Measurements from ENCODE around the gene RPTOR.

Gene RPTOR

DNA sequence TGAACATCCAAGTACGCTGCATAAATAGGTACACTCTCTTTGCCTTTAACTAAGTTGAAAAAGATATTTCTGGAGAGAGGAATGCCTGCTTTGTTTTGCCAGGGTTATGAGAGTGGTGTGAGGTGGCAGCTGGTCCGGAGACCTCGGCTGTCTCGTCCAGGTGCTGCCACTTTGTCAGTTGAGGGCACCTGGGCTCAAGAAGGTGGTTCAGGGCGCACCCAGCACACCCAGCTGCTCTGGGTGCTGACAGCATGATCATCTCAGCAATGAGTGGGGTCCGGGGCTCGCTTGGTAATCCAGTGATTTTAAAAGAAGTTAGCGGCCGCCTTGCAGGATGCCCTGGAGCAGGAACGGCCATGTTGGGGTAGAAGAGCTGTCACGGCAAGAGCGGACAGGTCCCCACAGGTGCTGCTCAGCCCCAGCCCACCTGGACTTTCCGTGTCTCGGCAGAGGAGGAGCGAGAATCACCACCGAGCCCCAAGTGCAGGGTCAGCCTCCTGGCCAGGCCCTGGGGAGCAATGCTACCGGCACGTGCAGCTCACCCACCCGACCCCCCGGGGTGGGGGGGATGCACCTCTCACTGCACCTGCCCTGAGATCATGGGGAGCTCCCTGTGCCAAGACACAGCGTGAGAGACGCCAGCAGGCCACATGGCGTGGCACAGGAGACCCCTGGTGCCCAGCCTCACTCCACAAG, 379.6 kb downstream of the RPTOR start:
- whole genome bisulfite sequencing, 2 donors (ENCODE audit: extremely low coverage in 2 of 2, insufficient read length in 2 of 2, insufficient replicate concordance in 1 of 2), result no CpG with 5 or more reads among the region's 23 CpGs
- Histone ChIP-seq H3K79me1 (ENCODE audit: low read depth, low read length) (peaks cover 3% of the 10 kb centered on the region), H2BK12ac (ENCODE audit: low read length) (no peak overlapping the region), H3K9ac (ENCODE audit: low read depth, low read length, poor library complexity) (peak overlapping the region; percentile 36), H2BK120ac (ENCODE audit: low read depth, low read length) (no peak overlapping the region), H3K27me3 (ENCODE audit: control insufficient read depth in 3 of 3, insufficient read depth in 3 of 3, low read depth in 1 of 3, low read length in 3 of 3) (no peaks in the 10 kb centered on the region), H2BK5ac (ENCODE audit: low read length) (peak overlapping the region; percentile 56), H3K9me3 (replicated peaks in 1 of 2; ENCODE audit: control insufficient read depth in 2 of 2, insufficient read depth in 1 of 2, low read depth in 1 of 2, low read length in 2 of 2) (peaks cover 0 to 3% of the 10 kb centered on the region in 2 donors), H2BK15ac (ENCODE audit: low read length) (no peak overlapping the region), H2AK5ac (ENCODE audit: low read depth, low read length) (peak overlapping the region; percentile 29), H3K4ac (ENCODE audit: low read length) (no peak overlapping the region), H3K4me3 (ENCODE audit: low read length in 2 of 2) (no peak overlapping the region), H3K4me2 (ENCODE audit: insufficient read depth, low read length, poor library complexity, severe bottlenecking) (no peak overlapping the region), H3K18ac (ENCODE audit: low read length) (peak overlapping the region; percentile 13), H2AFZ (ENCODE audit: low read length) (no peak overlapping the region), H3K4me1 (ENCODE audit: control insufficient read depth in 2 of 2, insufficient read depth in 1 of 2, low read depth in 1 of 2, low read length in 2 of 2) (peaks cover 6 to 13% of the 10 kb centered on the region in 2 donors), H3K27ac (replicated peaks; ENCODE audit: low read length) (no peak overlapping the region), H4K8ac (ENCODE audit: low read depth, low read length) (no peak overlapping the region), H3K36me3 (replicated peaks in 1 of 2; ENCODE audit: control insufficient read depth in 2 of 2, insufficient read depth in 2 of 2, low read length in 2 of 2) (peaks cover 8 to 63% of the 10 kb centered on the region in 2 donors), H4K91ac (ENCODE audit: low read depth, low read length, poor library complexity) (no peak overlapping the region), H3K14ac (ENCODE audit: low read length) (no peak overlapping the region), H3K23ac (ENCODE audit: low read depth, low read length, poor library complexity) (no peak overlapping the region)
- DNase-seq (ENCODE audit: low spot score), result no peak

- H3K9ac ChIP-seq (ENCODE audit: low read depth, low read length, poor library complexity), result no peak overlapping the region
- H3K79me1 ChIP-seq (ENCODE audit: low read depth, low read length), result peaks cover 3% of the 10 kb centered on the region
- no peak overlapping the region for H2AFZ ChIP-seq (ENCODE audit: low read length)
- peaks cover 6 to 11% of the 10 kb centered on the region in 2 donors for H3K4me1 ChIP-seq (ENCODE audit: control insufficient read depth in 2 of 2, insufficient read depth in 1 of 2, low read depth in 1 of 2, low read length in 2 of 2)
- no peak overlapping the region for H4K91ac ChIP-seq (ENCODE audit: low read depth, low read length, poor library complexity)
- H2BK12ac ChIP-seq (ENCODE audit: low read length), result no peak overlapping the region
- peaks cover 0 to under 1% (median 0%) of the 10 kb centered on the region in 3 experiments for H3K27me3 ChIP-seq (ENCODE audit: control insufficient read depth in 3 of 3, insufficient read depth in 3 of 3, low read depth in 1 of 3, low read length in 3 of 3)
- peak overlapping the region; percentile 56 for H2BK5ac ChIP-seq (ENCODE audit: low read length)
- peak overlapping the region; percentile 29 for H2AK5ac ChIP-seq (ENCODE audit: low read depth, low read length)
- peaks cover 8 to 67% of the 10 kb centered on the region in 2 donors for H3K36me3 ChIP-seq (replicated peaks in 1 of 2; ENCODE audit: control insufficient read depth in 2 of 2, insufficient read depth in 2 of 2, low read length in 2 of 2)
- no peak overlapping the region for H3K27ac ChIP-seq (replicated peaks; ENCODE audit: low read length)
- H3K18ac ChIP-seq (ENCODE audit: low read length), result no peak overlapping the region
- no peak overlapping the region for H3K14ac ChIP-seq (ENCODE audit: low read length)
- H3K9me3 ChIP-seq (replicated peaks in 1 of 2; ENCODE audit: control insufficient read depth in 2 of 2, insufficient read depth in 1 of 2, low read depth in 1 of 2, low read length in 2 of 2), result peaks cover 0 to 3% of the 10 kb centered on the region in 2 donors
- H3K4me2 ChIP-seq (ENCODE audit: insufficient read depth, low read length, poor library complexity, severe bottlenecking), result no peak overlapping the region
- WGBS, 2 donors (ENCODE audit: extremely low coverage in 2 of 2, insufficient read length in 2 of 2, insufficient replicate concordance in 1 of 2), result no CpG with 5 or more reads among the region's 38 CpGs
- no peak overlapping the region for H2BK120ac ChIP-seq (ENCODE audit: low read depth, low read length)
- no peak overlapping the region for H3K4ac ChIP-seq (ENCODE audit: low read length)
- no peak overlapping the region for H2BK15ac ChIP-seq (ENCODE audit: low read length)
- no peak overlapping the region for H4K8ac ChIP-seq (ENCODE audit: low read depth, low read length)
- H3K23ac ChIP-seq (ENCODE audit: low read depth, low read length, poor library complexity), result peak overlapping the region; percentile 36
- H3K4me3 ChIP-seq (ENCODE audit: low read length in 2 of 2), result no peak overlapping the region
- DNase-seq (ENCODE audit: low spot score), result no peak
These were observed 380.4 kb downstream of the RPTOR start for GRCh38 chr17:80924807-80925610.

DNA sequence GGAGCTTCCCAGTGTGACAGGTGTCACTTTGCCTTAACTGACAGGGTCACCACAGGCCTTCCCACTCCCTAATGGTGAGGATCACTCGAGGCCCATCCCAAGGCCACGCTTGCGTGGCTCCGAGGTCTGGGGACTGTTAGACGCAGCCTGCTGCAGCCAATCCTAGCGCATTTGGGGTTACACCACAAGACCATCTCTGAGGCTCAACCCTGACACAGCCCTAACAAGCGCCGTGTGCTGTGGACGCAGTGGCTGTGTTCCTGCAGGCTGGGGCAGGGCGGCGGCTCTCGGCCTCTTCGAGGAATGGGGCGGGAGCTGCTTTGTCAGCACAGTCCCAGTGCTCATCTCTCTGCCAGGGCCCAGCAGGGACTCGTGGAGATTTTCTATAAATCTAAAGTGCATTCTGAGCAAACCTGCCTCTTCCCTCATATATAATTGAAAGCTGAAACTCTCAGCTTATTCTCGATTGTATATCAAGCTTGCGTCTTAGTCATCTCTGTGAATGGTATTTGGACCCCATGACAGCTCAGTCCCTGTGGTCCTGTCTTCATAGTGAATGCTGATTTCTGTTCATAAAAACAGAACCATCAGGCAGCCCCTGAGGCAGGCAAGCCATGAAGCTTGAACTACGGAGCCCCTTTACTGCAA, 381.2 kb downstream of the RPTOR start:
- H2BK5ac ChIP-seq (ENCODE audit: low read length), result no peak overlapping the region
- peak overlapping the region; percentile 14 for H3K9ac ChIP-seq (ENCODE audit: low read depth, low read length, poor library complexity)
- H3K14ac ChIP-seq (ENCODE audit: low read length), result no peak overlapping the region
- no peak overlapping the region for H3K27ac ChIP-seq (replicated peaks; ENCODE audit: low read length)
- H3K18ac ChIP-seq (ENCODE audit: low read length), result peak overlapping the region; percentile 27
- no peak overlapping the region for H3K4ac ChIP-seq (ENCODE audit: low read length)
- H2AK5ac ChIP-seq (ENCODE audit: low read depth, low read length), result no peak overlapping the region
- no peak overlapping the region for H4K91ac ChIP-seq (ENCODE audit: low read depth, low read length, poor library complexity)
- no peak overlapping the region for H3K4me3 ChIP-seq (ENCODE audit: low read length in 2 of 2)
- H3K9me3 ChIP-seq (replicated peaks in 1 of 2; ENCODE audit: control insufficient read depth in 2 of 2, insufficient read depth in 1 of 2, low read depth in 1 of 2, low read length in 2 of 2), result peaks cover 0 to 3% of the 10 kb centered on the region in 2 donors
- no peak overlapping the region for H2BK15ac ChIP-seq (ENCODE audit: low read length)
- H3K79me1 ChIP-seq (ENCODE audit: low read depth, low read length), result peaks cover 2% of the 10 kb centered on the region
- no peak overlapping the region for H2AFZ ChIP-seq (ENCODE audit: low read length)
- no peak overlapping the region for H2BK120ac ChIP-seq (ENCODE audit: low read depth, low read length)
- H3K36me3 ChIP-seq (replicated peaks in 1 of 2; ENCODE audit: control insufficient read depth in 2 of 2, insufficient read depth in 2 of 2, low read length in 2 of 2), result peaks cover 10 to 69% of the 10 kb centered on the region in 2 donors
- no peak overlapping the region for H3K4me2 ChIP-seq (ENCODE audit: insufficient read depth, low read length, poor library complexity, severe bottlenecking)
- peaks cover 8 to 11% of the 10 kb centered on the region in 2 donors for H3K4me1 ChIP-seq (ENCODE audit: control insufficient read depth in 2 of 2, insufficient read depth in 1 of 2, low read depth in 1 of 2, low read length in 2 of 2)
- H3K23ac ChIP-seq (ENCODE audit: low read depth, low read length, poor library complexity), result peak overlapping the region; percentile 29
- DNase-seq (ENCODE audit: low spot score), result no peak
- H4K8ac ChIP-seq (ENCODE audit: low read depth, low read length), result no peak overlapping the region
- no CpG with 5 or more reads among the region's 18 CpGs for WGBS, 2 donors (ENCODE audit: extremely low coverage in 2 of 2, insufficient read length in 2 of 2, insufficient replicate concordance in 1 of 2)
- H3K27me3 ChIP-seq (ENCODE audit: control insufficient read depth in 3 of 3, insufficient read depth in 3 of 3, low read depth in 1 of 3, low read length in 3 of 3), result peaks cover 0 to 3% (median 0%) of the 10 kb centered on the region in 3 experiments
- H2BK12ac ChIP-seq (ENCODE audit: low read length), result no peak overlapping the region

Measured in neuronal stem cell (in vitro differentiated cells).